Naive thymus-derived CD4-positive, alpha-beta T cell (primary cell): Measurements from ENCODE around the gene PARVA. TPM values are rescaled to one million over a fixed set of nuclear protein-coding genes. Genes with fewer than 3 reads are reported as not detected.

Experiments
- ATAC-seq: fragments of 150-1000 bp; cut with Tn5 transposase; 2 replicates; pipeline ENCODE4 v1.10.0; 2021; ENCODE audit warnings: mild to moderate bottlenecking, moderate library complexity
- CTCF ChIA-PET: fragments of 350-600 bp; sonication (Branson Sonifier 250); formaldehyde crosslinking; loops from one replicate; lab custom pipeline; 2021; ENCODE audit warnings: antibody characterized with exemption; lab: Charles Lee
- POLR2A ChIA-PET: fragments of 350-600 bp; sonication (Branson Sonifier 250); formaldehyde crosslinking; loops from one replicate; lab custom pipeline; 2021; ENCODE audit warnings: antibody characterized with exemption, inconsistent platforms; lab: Charles Lee
- DNase-seq, 9 donors: peaks; one replicate each; pipeline versions ENCODE4 v3.0.0 to v3.0.0-alpha.2; 2020 to 2022; ENCODE audit warnings: mixed read lengths in 1 of 9
- H3K27ac ChIP-seq: one replicate; pipeline ENCODE4 v1.7.0; 2013; ENCODE audit warnings: mild to moderate bottlenecking, low read depth, low read length, moderate library complexity
- H3K27me3 ChIP-seq, 2 donors: one replicate each; pipeline ENCODE4 v1.7.0; 2013; ENCODE audit warnings: low read length in 2 of 2, mild to moderate bottlenecking in 2 of 2, moderate library complexity in 2 of 2; ENCODE audit not compliant: control insufficient read depth in 2 of 2, insufficient read depth in 2 of 2
- H3K36me3 ChIP-seq, 3 experiments: 1 replicate in 2 of 3; 2 replicates in 1 of 3; pipeline ENCODE4 v1.7.0; 2013; ENCODE audit warnings: low read length in 3 of 3, mild to moderate bottlenecking in 3 of 3, moderate library complexity in 1 of 3; ENCODE audit not compliant: insufficient read depth in 3 of 3, control insufficient read depth in 2 of 3
- H3K4me1 ChIP-seq, 2 donors: one replicate each; pipeline ENCODE4 v1.7.0; 2013; ENCODE audit warnings: low read length in 2 of 2, mild to moderate bottlenecking in 2 of 2, moderate library complexity in 1 of 2; ENCODE audit not compliant: control insufficient read depth in 2 of 2, insufficient read depth in 2 of 2
- H3K4me3 ChIP-seq: 2 replicates; pipeline ENCODE4 v1.7.0; 2013; ENCODE audit warnings: mild to moderate bottlenecking, low read length
- H3K9me3 ChIP-seq, 3 experiments: 1 replicate in 2 of 3; 2 replicates in 1 of 3; pipeline ENCODE4 v1.7.0; 2013; ENCODE audit warnings: low read length in 3 of 3; ENCODE audit not compliant: control insufficient read depth in 2 of 3
- H3K27ac Mint-ChIP-seq, 9 donors: one replicate each; pipeline ENCODE4 v1.8.0; 2020 to 2022; ENCODE audit warnings: mixed read lengths in 9 of 9, mild to moderate bottlenecking in 8 of 9, moderate library complexity in 5 of 9, inconsistent platforms in 2 of 9
- H3K27me3 Mint-ChIP-seq, 5 donors: one replicate each; pipeline ENCODE4 v1.8.0; 2021 to 2022; ENCODE audit warnings: mixed read lengths in 5 of 5, mild to moderate bottlenecking in 1 of 5
- H3K36me3 Mint-ChIP-seq, 5 donors: one replicate each; pipeline ENCODE4 v1.8.0; 2020 to 2022; ENCODE audit warnings: mixed read lengths in 5 of 5, mild to moderate bottlenecking in 3 of 5, inconsistent platforms in 1 of 5
- H3K4me1 Mint-ChIP-seq, 7 donors: one replicate each; pipeline ENCODE4 v1.8.0; 2020 to 2022; ENCODE audit warnings: mixed read lengths in 7 of 7, mild to moderate bottlenecking in 3 of 7, inconsistent platforms in 1 of 7
- H3K4me3 Mint-ChIP-seq, 10 donors: one replicate each; pipeline ENCODE4 v1.8.0; 2020 to 2022; ENCODE audit warnings: mild to moderate bottlenecking in 10 of 10, mixed read lengths in 10 of 10, moderate library complexity in 6 of 10, inconsistent platforms in 2 of 10
- H3K9me3 Mint-ChIP-seq, 11 donors: one replicate each; pipeline ENCODE4 v1.8.0; 2020 to 2022; ENCODE audit warnings: mixed read lengths in 11 of 11, mild to moderate bottlenecking in 4 of 11, inconsistent platforms in 1 of 11, moderate library complexity in 1 of 11
- intact Hi-C, 2 donors: fragments of 100-400 bp; cut with micrococcal nuclease; formaldehyde crosslinking; loops; one replicate each; pipeline ENCODE4 v1.15.1; 2023
- polyA plus RNA-seq, 2 donors: library from polyadenylated mRNA; unstranded; fragments of 300-500 nt; fragmentation: Illumina TruSeq; gene quantifications; one replicate each; pipeline ENCODE4 v1.2.3, GENCODE V29; 2021
- total RNA-seq, 6 experiments: library from RNA in 5 of 6; stranded (reverse) in 5 of 6; gene quantifications; 1 replicate in 5 of 6; 2 replicates in 1 of 6; pipeline ENCODE4 v1.2.3 and lab custom pipeline; 2021 to 2026

The PARVA gene
- total and polyA plus RNA-seq, 7 experiments from 2014 or later: 0.07 to 0.97 (median 0.69) TPM

DNA sequence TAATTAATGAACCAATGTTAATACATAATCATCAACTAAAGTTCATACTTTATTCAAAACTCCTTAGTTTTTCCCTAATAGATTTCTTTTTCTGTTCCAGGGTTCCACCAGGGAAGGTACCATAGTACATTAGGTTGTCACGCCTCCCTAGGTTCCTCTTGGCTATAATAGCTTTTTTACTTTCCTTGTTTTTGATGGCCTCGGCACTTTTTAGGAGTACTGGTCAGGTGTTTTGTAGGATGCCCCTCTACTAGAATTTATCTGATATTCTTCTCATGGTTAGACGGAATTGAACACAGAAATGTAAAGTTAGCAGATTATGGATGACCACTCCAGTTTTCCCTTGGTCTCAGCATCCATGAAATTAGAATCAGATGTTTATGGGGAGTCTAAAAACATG lies 34.0 kb downstream of the PARVA start:
- Mint-ChIP-seq H3K9me3 (no peaks in the 10 kb centered on the region), H3K4me1 (no peaks in the 10 kb centered on the region), H3K4me3 (no peak overlapping the region), H3K36me3 (no peaks in the 10 kb centered on the region), H3K27me3 (peaks cover 0 to 17% (median 13%) of the 10 kb centered on the region in 5 donors), H3K27ac (no peak overlapping the region)
- no peaks in the 10 kb centered on the region for H3K36me3 ChIP-seq
- no peak overlapping the region for H3K27ac ChIP-seq
- H3K4me3 ChIP-seq: no peak overlapping the region
- no peaks in the 10 kb centered on the region for H3K27me3 ChIP-seq
- DNase-seq (no peak), ATAC-seq (no peak)
- no peaks in the 10 kb centered on the region for H3K9me3 ChIP-seq
- intact Hi-C loops: loop anchor here (5.0 kb wide), 2 partner anchors 49 to 481 kb away; no protein-coding TSS in a partner anchor
- no peaks in the 10 kb centered on the region for H3K4me1 ChIP-seq
- ChIA-PET CTCF (interaction anchor here (0.9 kb wide), 1 partner anchor 79 kb away, joined by 3 read pairs; no protein-coding TSS in a partner anchor), POLR2A (interaction anchor here (0.8 kb wide), 1 partner anchor 302 kb away, joined by 6 read pairs; no protein-coding TSS in a partner anchor)

DNA sequence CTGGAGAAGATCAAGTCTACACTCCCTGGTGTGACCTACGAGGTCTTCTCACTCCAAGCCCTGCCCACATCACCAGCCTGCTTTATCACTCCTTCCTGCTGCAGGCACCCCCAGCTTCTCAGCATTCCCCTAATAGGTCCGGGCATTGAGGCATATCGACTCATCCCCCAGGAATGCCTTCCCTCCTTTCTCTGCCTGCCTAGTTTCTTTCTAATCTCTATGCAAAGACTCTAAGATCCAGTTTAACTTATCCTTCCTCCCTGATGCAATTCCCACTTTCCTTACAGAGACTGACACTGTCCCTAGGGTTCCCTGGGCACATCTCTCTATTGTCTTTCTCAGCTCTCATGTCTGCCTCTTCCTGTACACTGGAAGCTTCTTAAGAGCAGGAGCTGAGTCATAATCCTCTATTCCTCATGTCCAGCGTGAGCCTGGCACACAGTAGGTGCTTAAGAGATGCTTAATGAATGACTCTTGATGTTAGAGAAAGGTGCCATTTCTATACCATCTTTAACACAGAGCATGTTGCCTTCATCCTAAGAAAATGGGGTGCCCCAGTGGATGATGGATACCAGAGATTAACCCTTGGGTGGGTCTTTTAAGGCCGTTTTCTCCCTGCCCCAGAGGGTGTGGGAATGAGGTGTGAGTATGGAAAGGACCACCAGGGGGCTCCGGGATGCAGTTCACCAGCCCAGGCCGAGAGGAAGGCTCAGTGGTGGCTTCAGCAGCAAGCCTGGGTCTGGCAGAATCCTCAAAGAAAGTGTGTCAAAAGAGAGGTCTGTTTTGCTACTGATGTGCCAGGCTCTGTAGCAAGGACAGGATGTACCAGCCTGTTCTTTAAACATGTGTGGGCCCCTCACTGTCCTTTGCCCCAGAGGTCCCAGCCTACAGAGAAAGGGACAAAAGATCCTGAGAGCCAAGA lies 34.7 kb downstream of the PARVA start:
- ATAC-seq (no peak), DNase-seq (peak in 5 of 9 donors; percentile 8 to 27 (median 22))
- H3K4me3 ChIP-seq: no peak overlapping the region
- H3K36me3 ChIP-seq: no peaks in the 10 kb centered on the region
- no peaks in the 10 kb centered on the region for H3K27me3 ChIP-seq
- Mint-ChIP-seq H3K36me3 (no peaks in the 10 kb centered on the region), H3K9me3 (no peaks in the 10 kb centered on the region), H3K27me3 (peaks cover 0 to 19% (median 15%) of the 10 kb centered on the region in 5 donors), H3K4me3 (no peak overlapping the region), H3K4me1 (no peaks in the 10 kb centered on the region), H3K27ac (no peak overlapping the region)
- ChIA-PET POLR2A (interaction anchor here (0.5 to 0.8 kb wide), 2 partner anchors 53 to 302 kb away, joined by 3 to 6 read pairs; no protein-coding TSS in a partner anchor), CTCF (interaction anchor here (1.3 kb wide), 1 partner anchor 81 kb away, joined by 8 read pairs; no protein-coding TSS in a partner anchor)
- H3K9me3 ChIP-seq: no peaks in the 10 kb centered on the region
- no peaks in the 10 kb centered on the region for H3K4me1 ChIP-seq
- H3K27ac ChIP-seq: no peak overlapping the region
- intact Hi-C loops: loop anchor here (1.0 to 5.0 kb wide), 4 partner anchors 50 to 480 kb away; no protein-coding TSS in a partner anchor

DNA sequence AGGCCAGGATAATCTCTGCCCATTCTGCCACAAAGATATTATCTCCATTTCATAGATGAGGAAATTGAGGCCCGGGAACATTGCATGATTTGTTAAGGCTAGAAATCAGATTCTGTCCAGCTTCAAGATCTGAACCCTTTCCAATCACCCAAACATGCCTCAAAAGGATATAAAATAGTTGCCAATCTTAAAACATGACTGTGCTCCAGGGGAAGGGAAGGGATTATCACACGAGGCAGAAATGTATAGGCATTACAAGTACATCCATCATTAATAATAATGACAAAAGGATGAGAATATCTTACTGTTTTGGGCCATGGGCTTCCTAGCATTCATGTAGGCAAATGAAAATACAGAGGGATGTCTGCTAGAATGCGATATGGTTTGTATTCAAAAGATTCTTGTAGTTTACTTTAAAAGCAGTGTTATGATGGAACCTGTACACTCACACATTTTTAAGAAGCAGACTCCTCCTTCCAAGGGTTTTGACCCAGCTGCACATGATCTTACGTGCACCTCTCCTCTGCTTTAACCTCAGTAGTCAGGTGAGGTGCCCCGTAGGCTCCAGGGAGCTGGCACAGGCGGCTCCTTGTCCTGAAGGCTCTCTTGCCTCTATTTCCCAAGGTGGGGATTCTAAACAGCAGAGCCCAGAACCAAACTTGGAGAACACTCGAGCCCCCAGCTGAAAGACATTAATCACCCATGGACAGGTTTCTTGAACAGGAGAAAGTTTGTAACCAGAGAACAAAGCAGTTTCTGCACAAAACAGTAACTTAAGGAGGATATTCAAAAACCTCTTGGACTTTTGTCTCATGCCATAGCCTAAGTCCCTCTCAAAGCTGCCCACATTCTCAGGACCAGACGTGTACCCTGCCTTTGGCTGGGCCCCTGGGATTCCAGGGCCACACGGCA lies 36.0 kb downstream of the PARVA start:
- Mint-ChIP-seq H3K4me1 (no peaks in the 10 kb centered on the region), H3K27ac (no peak overlapping the region), H3K9me3 (no peaks in the 10 kb centered on the region), H3K4me3 (no peak overlapping the region), H3K27me3 (peaks cover 0 to 17% (median 15%) of the 10 kb centered on the region in 5 donors), H3K36me3 (no peaks in the 10 kb centered on the region)
- Histone ChIP-seq H3K27ac (no peak overlapping the region), H3K4me3 (no peak overlapping the region), H3K4me1 (no peaks in the 10 kb centered on the region), H3K36me3 (no peaks in the 10 kb centered on the region), H3K27me3 (no peaks in the 10 kb centered on the region), H3K9me3 (no peaks in the 10 kb centered on the region)
- no peak for DNase-seq
- no peak for ATAC-seq
- intact Hi-C loops: loop anchor here (5.0 kb wide), 2 partner anchors 51 to 479 kb away; no protein-coding TSS in a partner anchor
- POLR2A ChIA-PET: no interaction called here
- CTCF ChIA-PET: interaction anchor here (1.3 kb wide), 1 partner anchor 83 kb away, joined by 8 read pairs; no protein-coding TSS in a partner anchor

DNA sequence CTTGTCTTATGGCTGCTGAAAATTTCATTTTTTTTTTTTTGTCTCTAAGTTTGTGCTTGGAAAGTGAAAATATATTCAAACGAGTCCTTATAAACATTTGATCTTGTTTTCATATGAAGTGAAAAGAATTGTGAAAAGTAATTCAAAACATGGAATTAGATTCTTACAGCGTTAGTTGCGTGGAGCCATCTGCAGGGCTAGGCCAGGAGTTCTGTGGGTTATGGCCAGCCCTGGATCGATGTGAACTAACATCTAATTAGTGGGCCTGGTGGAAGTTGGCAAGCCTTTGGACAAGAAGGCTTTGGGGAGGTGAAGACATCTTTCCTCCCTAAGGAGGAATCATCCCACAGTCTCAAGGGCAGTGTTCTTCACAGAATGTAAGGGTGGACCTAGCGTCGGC lies 37.2 kb downstream of the PARVA start:
- Mint-ChIP-seq H3K27me3 (peaks cover 0 to 16% (median 11%) of the 10 kb centered on the region in 5 donors), H3K4me1 (no peaks in the 10 kb centered on the region), H3K9me3 (no peaks in the 10 kb centered on the region), H3K27ac (peak overlapping the region in 1 of 9 donors; percentile 10), H3K36me3 (no peaks in the 10 kb centered on the region), H3K4me3 (no peak overlapping the region)
- ChIA-PET CTCF (no interaction called here), POLR2A (no interaction called here)
- intact Hi-C loops: loop anchor here (5.0 kb wide), 2 partner anchors 52 to 478 kb away; no protein-coding TSS in a partner anchor
- Histone ChIP-seq H3K4me3 (no peak overlapping the region), H3K27me3 (no peaks in the 10 kb centered on the region), H3K27ac (no peak overlapping the region), H3K4me1 (no peaks in the 10 kb centered on the region), H3K9me3 (no peaks in the 10 kb centered on the region), H3K36me3 (no peaks in the 10 kb centered on the region)
- no peak for ATAC-seq
- DNase-seq: no peak

DNA sequence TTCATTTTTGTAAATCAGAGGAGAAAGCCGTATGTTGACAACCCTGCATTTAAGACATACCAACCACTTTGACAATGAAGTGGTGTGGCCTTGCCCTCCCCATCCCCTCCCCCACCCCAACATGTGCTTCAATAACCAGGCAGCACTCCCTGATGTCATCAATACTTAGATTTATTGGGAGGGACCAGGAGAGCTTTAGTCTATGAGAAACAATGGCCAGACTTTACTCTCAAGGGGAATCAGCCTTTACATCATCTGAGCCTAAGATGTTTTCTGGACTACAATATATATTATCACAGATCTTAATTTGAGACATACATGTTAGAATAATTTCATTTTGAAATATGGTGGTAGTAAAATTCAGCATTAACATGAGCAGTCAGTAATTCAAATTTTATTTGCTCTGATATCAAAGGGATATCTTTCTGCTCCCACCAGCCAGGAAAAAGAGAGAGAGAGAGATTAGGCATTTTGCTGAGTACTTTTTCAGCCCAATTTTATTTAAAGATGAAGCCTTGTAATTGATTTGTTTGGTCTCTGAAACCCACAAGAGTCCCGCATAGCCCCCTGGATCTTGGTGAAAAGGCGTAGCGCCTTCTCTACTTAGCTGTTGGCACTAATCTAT lies 38.1 kb downstream of the PARVA start:
- Histone ChIP-seq H3K4me3 (no peak overlapping the region), H3K9me3 (no peaks in the 10 kb centered on the region), H3K27me3 (no peaks in the 10 kb centered on the region), H3K36me3 (no peaks in the 10 kb centered on the region), H3K27ac (no peak overlapping the region), H3K4me1 (no peaks in the 10 kb centered on the region)
- Mint-ChIP-seq H3K4me1 (no peaks in the 10 kb centered on the region), H3K9me3 (no peaks in the 10 kb centered on the region), H3K27me3 (peaks cover 0 to 16% (median 11%) of the 10 kb centered on the region in 5 donors), H3K36me3 (no peaks in the 10 kb centered on the region), H3K4me3 (no peak overlapping the region), H3K27ac (no peak overlapping the region)
- intact Hi-C loops: no loop called here
- DNase-seq (no peak), ATAC-seq (no peak)
- POLR2A ChIA-PET: no interaction called here
- CTCF ChIA-PET: no interaction called here

DNA sequence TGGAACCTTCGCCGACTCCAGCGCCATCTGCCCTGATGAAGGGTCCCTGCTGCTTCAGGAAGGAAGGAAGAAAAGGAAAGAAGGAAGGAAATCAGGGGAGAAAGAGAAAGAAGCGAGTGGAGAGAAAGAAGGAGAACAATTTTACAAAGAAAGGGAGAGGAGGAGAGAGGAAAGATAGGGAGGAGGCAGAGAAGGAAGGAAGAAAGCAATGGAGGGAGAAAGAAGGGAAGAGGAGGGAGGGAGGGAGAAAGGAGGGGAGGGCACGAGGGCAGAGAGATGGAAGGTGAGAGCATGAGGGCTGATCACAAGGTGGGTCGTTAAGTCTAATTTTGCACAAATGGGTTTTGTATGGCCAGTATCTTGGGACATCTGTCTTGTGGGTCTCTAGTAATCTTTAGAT lies 39.2 kb downstream of the PARVA start:
- Mint-ChIP-seq H3K4me3 (no peak overlapping the region), H3K27ac (no peak overlapping the region), H3K9me3 (no peaks in the 10 kb centered on the region), H3K4me1 (no peaks in the 10 kb centered on the region), H3K27me3 (peaks cover 0 to 16% (median 11%) of the 10 kb centered on the region in 5 donors), H3K36me3 (no peaks in the 10 kb centered on the region)
- DNase-seq (no peak), ATAC-seq (no peak)
- ChIA-PET POLR2A (no interaction called here), CTCF (no interaction called here)
- no peaks in the 10 kb centered on the region for H3K9me3 ChIP-seq
- H3K4me1 ChIP-seq: no peaks in the 10 kb centered on the region
- no peak overlapping the region for H3K4me3 ChIP-seq
- intact Hi-C loops: no loop called here
- no peaks in the 10 kb centered on the region for H3K27me3 ChIP-seq
- H3K36me3 ChIP-seq: no peaks in the 10 kb centered on the region
- H3K27ac ChIP-seq: no peak overlapping the region
